ENCODE results near the gene TMEM59. TPM values are rescaled to one million over a fixed set of nuclear protein-coding genes. Genes with fewer than 3 reads are reported as not detected.

Gene TMEM59
- total RNA-seq, 1 donor from 2014 or later = 103 TPM

- peaks cover 2% of the 10 kb centered on the region for H3K27me3 Mint-ChIP-seq (ENCODE audit: low read depth)
- H3K36me3 Mint-ChIP-seq (ENCODE audit: low read depth) = no peaks in the 10 kb centered on the region
- no peak overlapping the region for H3K4me3 Mint-ChIP-seq
- DNase-seq (ENCODE audit: low read depth, low spot score) = no peak
- H3K27ac Mint-ChIP-seq (ENCODE audit: unreplicated experiment) = no peak overlapping the region
- H3K4me1 Mint-ChIP-seq = no peaks in the 10 kb centered on the region
- H3K9me3 Mint-ChIP-seq = no peaks in the 10 kb centered on the region
- TF ChIP-seq, protein P1, sequence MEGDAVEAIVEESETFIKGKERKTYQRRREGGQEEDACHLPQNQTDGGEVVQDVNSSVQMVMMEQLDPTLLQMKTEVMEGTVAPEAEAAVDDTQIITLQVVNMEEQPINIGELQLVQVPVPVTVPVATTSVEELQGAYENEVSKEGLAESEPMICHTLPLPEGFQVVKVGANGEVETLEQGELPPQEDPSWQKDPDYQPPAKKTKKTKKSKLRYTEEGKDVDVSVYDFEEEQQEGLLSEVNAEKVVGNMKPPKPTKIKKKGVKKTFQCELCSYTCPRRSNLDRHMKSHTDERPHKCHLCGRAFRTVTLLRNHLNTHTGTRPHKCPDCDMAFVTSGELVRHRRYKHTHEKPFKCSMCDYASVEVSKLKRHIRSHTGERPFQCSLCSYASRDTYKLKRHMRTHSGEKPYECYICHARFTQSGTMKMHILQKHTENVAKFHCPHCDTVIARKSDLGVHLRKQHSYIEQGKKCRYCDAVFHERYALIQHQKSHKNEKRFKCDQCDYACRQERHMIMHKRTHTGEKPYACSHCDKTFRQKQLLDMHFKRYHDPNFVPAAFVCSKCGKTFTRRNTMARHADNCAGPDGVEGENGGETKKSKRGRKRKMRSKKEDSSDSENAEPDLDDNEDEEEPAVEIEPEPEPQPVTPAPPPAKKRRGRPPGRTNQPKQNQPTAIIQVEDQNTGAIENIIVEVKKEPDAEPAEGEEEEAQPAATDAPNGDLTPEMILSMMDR (conservative IDR thresholded peaks at IDR 0.05) = peak; percentile 51
Measured at GRCh38 chr1:53992085-53992874, 60.7 kb downstream of the TMEM59 start.

GRCh38 chr1:53987880-53988279 lies 65.1 kb downstream of the TMEM59 start:
- Mint-ChIP-seq H3K27ac (ENCODE audit: unreplicated experiment) (no peak overlapping the region), H3K27me3 (ENCODE audit: low read depth) (no peaks in the 10 kb centered on the region), H3K36me3 (ENCODE audit: low read depth) (no peaks in the 10 kb centered on the region), H3K4me3 (no peak overlapping the region), H3K9me3 (no peaks in the 10 kb centered on the region), H3K4me1 (peaks cover 1% of the 10 kb centered on the region)
- TF ChIP-seq, protein P1 (conservative IDR thresholded peaks at IDR 0.05) = no peak
- no peak for DNase-seq (ENCODE audit: low read depth, low spot score)

DNA sequence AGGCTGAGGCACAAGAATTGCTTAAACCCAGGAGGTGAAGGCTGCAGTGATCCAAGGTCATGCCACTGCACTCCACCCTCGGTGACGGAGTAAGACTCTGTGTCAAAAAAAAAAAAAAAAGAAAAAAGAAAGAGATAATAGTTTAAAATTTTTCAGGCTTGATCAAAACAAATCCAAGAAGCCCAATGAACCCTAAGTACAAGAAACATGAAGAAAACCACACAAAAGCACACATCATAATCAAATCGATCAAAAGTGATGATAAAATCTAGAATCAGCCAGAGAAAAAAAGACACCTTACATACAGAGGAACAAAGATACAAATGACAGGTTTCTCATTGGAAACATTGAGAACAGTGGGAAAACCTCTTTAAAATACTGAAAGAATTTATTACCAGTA lies 66.5 kb downstream of the TMEM59 start:
- DNase-seq (ENCODE audit: low read depth, low spot score) = no peak
- Mint-ChIP-seq H3K27me3 (ENCODE audit: low read depth) (no peaks in the 10 kb centered on the region), H3K27ac (ENCODE audit: unreplicated experiment) (no peak overlapping the region), H3K4me3 (no peak overlapping the region), H3K36me3 (ENCODE audit: low read depth) (no peaks in the 10 kb centered on the region), H3K4me1 (peaks cover 10% of the 10 kb centered on the region), H3K9me3 (no peaks in the 10 kb centered on the region)
- TF ChIP-seq, protein P1 (conservative IDR thresholded peaks at IDR 0.05) = no peak

DNA sequence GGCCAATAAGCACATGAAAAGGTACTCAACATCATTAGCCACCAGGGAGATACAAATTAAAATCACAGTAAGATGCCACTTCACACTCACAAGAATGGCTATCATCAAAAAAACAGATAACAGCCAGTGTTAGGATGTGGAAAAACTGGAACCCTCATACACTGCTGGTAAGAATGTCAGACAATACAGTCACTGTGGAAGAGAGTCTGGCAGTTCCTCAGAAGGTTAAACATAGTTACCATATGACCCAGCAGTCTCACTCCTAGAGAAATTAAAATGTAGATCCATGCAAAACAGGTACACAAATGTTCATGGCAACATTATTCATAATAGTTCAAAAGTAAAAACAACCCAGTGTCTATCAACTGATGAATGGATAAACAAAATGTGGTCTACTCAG lies 68.3 kb downstream of the TMEM59 start:
- H3K4me3 Mint-ChIP-seq = no peak overlapping the region
- no peaks in the 10 kb centered on the region for H3K9me3 Mint-ChIP-seq
- DNase-seq (ENCODE audit: low read depth, low spot score) = no peak
- no peak overlapping the region for H3K27ac Mint-ChIP-seq (ENCODE audit: unreplicated experiment)
- H3K27me3 Mint-ChIP-seq (ENCODE audit: low read depth) = no peaks in the 10 kb centered on the region
- TF ChIP-seq, protein P1 (conservative IDR thresholded peaks at IDR 0.05) = no peak
- H3K36me3 Mint-ChIP-seq (ENCODE audit: low read depth) = no peaks in the 10 kb centered on the region
- H3K4me1 Mint-ChIP-seq = peaks cover 10% of the 10 kb centered on the region

- peaks cover 10% of the 10 kb centered on the region for H3K4me1 Mint-ChIP-seq
- TF ChIP-seq, protein P1 (conservative IDR thresholded peaks at IDR 0.05) = no peak
- peak overlapping the region; percentile 14 for H3K27ac Mint-ChIP-seq (ENCODE audit: unreplicated experiment)
- H3K36me3 Mint-ChIP-seq (ENCODE audit: low read depth) = no peaks in the 10 kb centered on the region
- no peaks in the 10 kb centered on the region for H3K27me3 Mint-ChIP-seq (ENCODE audit: low read depth)
- DNase-seq (ENCODE audit: low read depth, low spot score) = no peak
- no peaks in the 10 kb centered on the region for H3K9me3 Mint-ChIP-seq
- H3K4me3 Mint-ChIP-seq = peak overlapping the region; percentile 24
Measured at GRCh38 chr1:53982763-53983104, 70.3 kb downstream of the TMEM59 start.

Measured in neural crest cell (in vitro differentiated cells).